A673 (cell line): Measurements from ENCODE around the gene YWHAQ. TPM values are rescaled to one million over a fixed set of nuclear protein-coding genes. Genes with fewer than 3 reads are reported as not detected.
"Not testable (repeated sequence)": the region's sequence is repeated elsewhere in the genome, so short reads cannot be mapped to it uniquely, and the experiment has no call there.

Source experiments
- BruUV-seq: library from RNA; stranded (reverse); fragments of 400-500 nt; replicated peaks from 2 replicates; lab custom pipeline; 2021; lab: Mats Ljungman, UMichigan
- CTCF ChIA-PET: fragments of 300-600 bp; sonication (Branson Sonifier 250); formaldehyde crosslinking; loops from one replicate; lab custom pipeline; 2022; ENCODE audit warnings: antibody characterized with exemption; lab: Charles Lee
- POLR2A ChIA-PET: fragments of 300-600 bp; sonication (Branson Sonifier 250); formaldehyde crosslinking; loops from one replicate; lab custom pipeline; 2022; ENCODE audit warnings: antibody characterized with exemption; ENCODE audit not compliant: low non-redundant PET; lab: Charles Lee
- DNase-seq: peaks from one replicate; pipeline ENCODE4 v3.0.0-alpha.2; 2015; ENCODE audit warnings: low spot score
- H3K27ac ChIP-seq: fragments of 200-600 bp; sonication (generic); 2 replicates; pipeline ENCODE4 v1.5.1; 2016; ENCODE audit warnings: mixed run types, low read depth, mild to moderate bottlenecking, mixed read lengths, antibody characterized with exemption, low read length; ENCODE audit not compliant: poor library complexity, severe bottlenecking
- H3K27me3 ChIP-seq: fragments of 200-600 bp; sonication (generic); replicated peaks from 2 replicates; pipeline ENCODE4 v1.6.1; 2017; ENCODE audit warnings: mixed run types, low read depth, mild to moderate bottlenecking, mixed read lengths, antibody characterized with exemption, low read length; ENCODE audit not compliant: insufficient read depth, poor library complexity
- H3K36me3 ChIP-seq: fragments of 200-600 bp; sonication (generic); 2 replicates; pipeline ENCODE4 v1.6.1; 2016; ENCODE audit warnings: mixed run types, mild to moderate bottlenecking, mixed read lengths, antibody characterized with exemption, low read length; ENCODE audit not compliant: insufficient read depth, poor library complexity, severe bottlenecking
- H3K4me1 ChIP-seq: fragments of 200-600 bp; sonication (generic); 2 replicates; pipeline ENCODE4 v1.6.1; 2017; ENCODE audit warnings: mixed run types, mild to moderate bottlenecking, mixed read lengths, antibody characterized with exemption, low read length; ENCODE audit not compliant: insufficient read depth, poor library complexity, severe bottlenecking
- H3K4me3 ChIP-seq: fragments of 200-600 bp; sonication (generic); 2 replicates; pipeline ENCODE4 v1.5.1; 2016; ENCODE audit warnings: low read depth, mixed run types, mild to moderate bottlenecking, mixed read lengths, low read length; ENCODE audit not compliant: poor library complexity, severe bottlenecking
- H3K9me3 ChIP-seq: fragments of 200-600 bp; sonication (generic); 2 replicates; pipeline ENCODE4 v1.6.1; 2016; ENCODE audit warnings: mixed run types, low read depth, mild to moderate bottlenecking, mixed read lengths, antibody characterized with exemption, low read length; ENCODE audit not compliant: poor library complexity, severe bottlenecking
- EZH2 ChIP-seq: fragments of 200-600 bp; sonication (generic); IDR thresholded peaks from 2 replicates; pipeline ENCODE4 v1.6.1; 2017; ENCODE audit warnings: borderline replicate concordance, low read depth, mild to moderate bottlenecking, mixed read lengths, antibody characterized with exemption, low read length; ENCODE audit not compliant: poor library complexity, severe bottlenecking
- intact Hi-C: fragments of 100-400 bp; cut with micrococcal nuclease; formaldehyde crosslinking; loops from one replicate; pipeline ENCODE4 v1.10.0; 2022; ENCODE audit not compliant: unreplicated experiment
- total RNA-seq: library from RNA; stranded (reverse); gene quantifications from 2 replicates; pipeline ENCODE4 v1.2.3, GENCODE V29; 2021
- TF ChIP-seq, protein P1 (sequence below): fragments of 300-800, 200-600 bp; sonication (generic); conservative IDR thresholded peaks from 2 replicates; pipeline ENCODE4 v1.5.1; 2017; ENCODE audit warnings: low read depth, mild to moderate bottlenecking, antibody characterized with exemption, low read length, moderate library complexity, mixed read lengths

The YWHAQ gene
- total RNA-seq, 1 experiment from 2014 or later = 533 TPM

DNA sequence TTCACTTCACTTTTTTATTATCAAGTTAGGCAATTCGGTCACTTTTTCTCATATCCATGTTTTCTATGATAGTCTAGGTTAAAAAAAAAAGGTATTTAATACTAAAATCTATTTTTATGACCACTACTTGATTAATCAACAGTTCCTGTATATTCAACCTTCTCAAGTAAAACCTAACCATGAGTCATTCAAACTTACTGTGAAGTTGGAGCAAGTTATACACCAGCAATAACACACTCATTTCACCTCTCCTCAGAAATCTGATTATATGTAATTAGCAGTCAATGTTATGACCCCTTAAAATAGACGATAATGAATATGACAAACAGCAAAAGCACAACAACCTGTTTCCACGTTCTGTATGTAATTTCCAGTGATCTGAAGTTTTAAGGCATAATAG, 40.2 kb downstream of the YWHAQ start:
- TF ChIP-seq EZH2 = no peak
- TF ChIP-seq, protein P1, sequence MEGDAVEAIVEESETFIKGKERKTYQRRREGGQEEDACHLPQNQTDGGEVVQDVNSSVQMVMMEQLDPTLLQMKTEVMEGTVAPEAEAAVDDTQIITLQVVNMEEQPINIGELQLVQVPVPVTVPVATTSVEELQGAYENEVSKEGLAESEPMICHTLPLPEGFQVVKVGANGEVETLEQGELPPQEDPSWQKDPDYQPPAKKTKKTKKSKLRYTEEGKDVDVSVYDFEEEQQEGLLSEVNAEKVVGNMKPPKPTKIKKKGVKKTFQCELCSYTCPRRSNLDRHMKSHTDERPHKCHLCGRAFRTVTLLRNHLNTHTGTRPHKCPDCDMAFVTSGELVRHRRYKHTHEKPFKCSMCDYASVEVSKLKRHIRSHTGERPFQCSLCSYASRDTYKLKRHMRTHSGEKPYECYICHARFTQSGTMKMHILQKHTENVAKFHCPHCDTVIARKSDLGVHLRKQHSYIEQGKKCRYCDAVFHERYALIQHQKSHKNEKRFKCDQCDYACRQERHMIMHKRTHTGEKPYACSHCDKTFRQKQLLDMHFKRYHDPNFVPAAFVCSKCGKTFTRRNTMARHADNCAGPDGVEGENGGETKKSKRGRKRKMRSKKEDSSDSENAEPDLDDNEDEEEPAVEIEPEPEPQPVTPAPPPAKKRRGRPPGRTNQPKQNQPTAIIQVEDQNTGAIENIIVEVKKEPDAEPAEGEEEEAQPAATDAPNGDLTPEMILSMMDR = no peak
- intact Hi-C loops = no loop called here
- H3K4me3 ChIP-seq = no peak overlapping the region
- POLR2A ChIA-PET = no interaction called here
- peak overlapping the region; percentile 16 for H3K27ac ChIP-seq
- no peak for DNase-seq
- BruUV-seq = no TSS peak
- peaks cover 22% of the 10 kb centered on the region for H3K4me1 ChIP-seq
- H3K36me3 ChIP-seq = peaks cover 60% of the 10 kb centered on the region
- no peaks in the 10 kb centered on the region for H3K9me3 ChIP-seq
- no peaks in the 10 kb centered on the region for H3K27me3 ChIP-seq
- CTCF ChIA-PET = no interaction called here

GRCh38 chr2:9586465-9586864, 44.3 kb downstream of the YWHAQ start:
- Histone ChIP-seq H3K4me3 (no peak overlapping the region), H3K27me3 (no peaks in the 10 kb centered on the region), H3K4me1 (peaks cover 7% of the 10 kb centered on the region), H3K9me3 (no peaks in the 10 kb centered on the region), H3K27ac (no peak overlapping the region), H3K36me3 (peaks cover 79% of the 10 kb centered on the region)
- DNase-seq = no peak
- BruUV-seq = no TSS peak
- POLR2A ChIA-PET = no interaction called here
- no peak for TF ChIP-seq EZH2
- TF ChIP-seq, protein P1 = no peak
- CTCF ChIA-PET = no interaction called here
- intact Hi-C loops = no loop called here

DNA sequence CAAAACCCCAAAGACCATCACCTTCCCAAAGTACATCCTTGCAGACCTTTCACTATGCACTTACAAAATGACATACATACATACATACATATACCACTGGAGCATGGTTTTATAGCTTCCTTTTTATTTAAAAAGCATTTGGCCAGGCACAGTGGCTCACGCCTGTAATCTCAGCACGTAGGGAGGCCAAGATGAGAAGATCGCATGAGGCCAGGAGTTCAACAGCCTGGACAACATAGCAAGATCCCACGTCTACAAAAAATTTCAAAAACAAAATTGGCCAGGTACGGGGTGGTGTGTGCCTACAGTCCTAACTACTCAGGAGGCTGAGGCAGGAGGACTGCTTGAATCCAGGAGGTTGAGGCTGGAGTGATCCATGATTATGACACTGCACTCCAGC, 45.3 kb downstream of the YWHAQ start:
- H3K36me3 ChIP-seq = peaks cover 71% of the 10 kb centered on the region
- no peaks in the 10 kb centered on the region for H3K27me3 ChIP-seq
- peaks cover 7% of the 10 kb centered on the region for H3K4me1 ChIP-seq
- BruUV-seq = no TSS peak
- POLR2A ChIA-PET = no interaction called here
- TF ChIP-seq, protein P1 = no peak
- TF ChIP-seq EZH2 = no peak
- intact Hi-C loops = no loop called here
- no peak overlapping the region for H3K4me3 ChIP-seq
- CTCF ChIA-PET = no interaction called here
- H3K27ac ChIP-seq = no peak overlapping the region
- DNase-seq = no peak
- no peaks in the 10 kb centered on the region for H3K9me3 ChIP-seq

DNA sequence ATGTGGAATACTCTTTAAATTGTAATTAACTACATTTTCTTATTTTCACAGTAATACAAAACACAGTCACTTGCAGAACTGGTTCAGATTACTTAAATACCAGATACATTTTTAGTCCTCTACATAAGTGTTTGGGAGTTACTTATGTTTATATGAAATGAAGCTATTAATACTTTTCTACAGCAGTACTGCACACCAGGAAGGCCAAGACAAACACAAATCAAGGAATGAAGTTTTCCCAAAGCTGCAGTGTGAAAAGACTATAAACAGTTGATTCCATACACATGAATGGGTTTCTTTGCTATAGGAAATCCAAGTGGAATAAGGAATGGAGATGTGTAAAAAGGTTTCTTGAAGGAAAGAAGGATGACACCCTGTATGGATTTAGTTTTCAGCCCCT, 45.9 kb downstream of the YWHAQ start:
- DNase-seq, H3K4me3 ChIP-seq, H3K27me3 ChIP-seq, H3K4me1 ChIP-seq, intact Hi-C loops, BruUV-seq, POLR2A ChIA-PET, H3K9me3 ChIP-seq, CTCF ChIA-PET, H3K27ac ChIP-seq: not testable (repeated sequence)
- H3K36me3 ChIP-seq = peaks cover 65% of the 10 kb centered on the region
